IMR-90 (cell line): ENCODE data around the gene C11orf86. TPM values are rescaled to one million over a fixed set of nuclear protein-coding genes. Genes with fewer than 3 reads are reported as not detected.

Source experiments
- ATAC-seq: fragments of 200-7000 bp; cut with Tn5 transposase; 2 replicates; pipeline ENCODE4 v1.9.1; 2020; ENCODE audit warnings: low read depth, mild to moderate bottlenecking, moderate library complexity
- BruUV-seq: library from RNA; stranded (reverse); fragments of 400-500 nt; replicated peaks from 2 replicates; lab custom pipeline; 2021; lab: Mats Ljungman, UMichigan
- CTCF ChIA-PET: fragments of 300-600 bp; formaldehyde crosslinking; extraction: SDS; loops from one replicate; lab custom pipeline; 2021; ENCODE audit warnings: antibody characterized with exemption; lab: Yijun Ruan, JAX
- POLR2A ChIA-PET: fragments of 300-600 bp; sonication (Branson Sonifier 250); formaldehyde crosslinking; loops from one replicate; lab custom pipeline; 2022; ENCODE audit warnings: antibody characterized with exemption; ENCODE audit not compliant: unreplicated experiment; lab: Charles Lee
- DNase-seq: peaks from one replicate; pipeline ENCODE4 v3.0.0; 2013
- H2AFZ ChIP-seq: replicated peaks from 2 replicates; pipeline ENCODE3; 2013; ENCODE audit warnings: low read length, mild to moderate bottlenecking; ENCODE audit not compliant: poor library complexity
- H2AK5ac ChIP-seq: 2 replicates; pipeline ENCODE4 v1.6.1; 2013; ENCODE audit warnings: low read depth, low read length, inconsistent platforms
- H2AK9ac ChIP-seq: replicated peaks from 2 replicates; pipeline ENCODE3; 2013; ENCODE audit warnings: mild to moderate bottlenecking, low read depth, low read length, moderate library complexity; ENCODE audit not compliant: poor library complexity
- H2BK120ac ChIP-seq: 2 replicates; pipeline ENCODE4 v1.6.1; 2013; ENCODE audit warnings: low read depth, low read length, inconsistent platforms
- H2BK15ac ChIP-seq: 3 replicates; pipeline ENCODE4 v1.6.1; 2013; ENCODE audit warnings: low read depth, low read length, inconsistent platforms
- H2BK20ac ChIP-seq: 2 replicates; pipeline ENCODE4 v1.6.1; 2013; ENCODE audit warnings: low read depth, mild to moderate bottlenecking, inconsistent platforms, low read length, moderate library complexity
- H2BK5ac ChIP-seq: 2 replicates; pipeline ENCODE4 v1.6.1; 2013; ENCODE audit warnings: mild to moderate bottlenecking, low read depth, low read length, inconsistent platforms; ENCODE audit not compliant: poor library complexity, severe bottlenecking
- H3K14ac ChIP-seq: replicated peaks from 2 replicates; pipeline ENCODE4 v1.6.1; 2013; ENCODE audit warnings: low read depth, low read length, inconsistent platforms
- H3K18ac ChIP-seq: 2 replicates; pipeline ENCODE4 v1.6.1; 2013; ENCODE audit warnings: low read depth, low read length, control low read depth
- H3K23ac ChIP-seq: 2 replicates; pipeline ENCODE4 v1.6.1; 2013; ENCODE audit warnings: low read depth, low read length, inconsistent platforms
- H3K27ac ChIP-seq: 2 replicates; pipeline ENCODE4 v1.5.1; 2013; ENCODE audit warnings: mild to moderate bottlenecking, control low read depth, low read length; ENCODE audit not compliant: insufficient read depth
- H3K27me3 ChIP-seq: 2 replicates; pipeline ENCODE4 v1.6.1; 2013; ENCODE audit warnings: low read length; ENCODE audit not compliant: control insufficient read depth, insufficient read depth
- H3K36me3 ChIP-seq: 2 replicates; pipeline ENCODE4 v1.6.1; 2013; ENCODE audit warnings: low read length, mixed read lengths; ENCODE audit not compliant: control insufficient read depth, insufficient read depth
- H3K4ac ChIP-seq: 2 replicates; pipeline ENCODE4 v1.6.1; 2013; ENCODE audit warnings: low read depth, low read length, inconsistent platforms
- H3K4me1 ChIP-seq: 2 replicates; pipeline ENCODE4 v1.6.1; 2013; ENCODE audit warnings: low read length, mixed read lengths; ENCODE audit not compliant: control insufficient read depth, insufficient read depth
- H3K4me2 ChIP-seq: 2 replicates; pipeline ENCODE4 v1.6.1; 2013; ENCODE audit warnings: low read depth, mild to moderate bottlenecking, control low read depth, low read length, moderate library complexity
- H3K4me3 ChIP-seq: 2 replicates; pipeline ENCODE4 v1.5.1; 2013; ENCODE audit warnings: low read depth, mild to moderate bottlenecking, control low read depth, low read length, moderate library complexity; ENCODE audit not compliant: insufficient read depth
- H3K56ac ChIP-seq: 2 replicates; pipeline ENCODE4 v1.6.1; 2013; ENCODE audit warnings: low read length, inconsistent platforms; ENCODE audit not compliant: insufficient read depth; ENCODE audit errors: extremely low read depth
- H3K79me1 ChIP-seq, 2 experiments: 2 replicates each; pipeline ENCODE4 v1.6.1; 2013; ENCODE audit warnings: low read length in 2 of 2, inconsistent platforms in 1 of 2, low read depth in 1 of 2
- H3K9ac ChIP-seq: 2 replicates; pipeline ENCODE4 v1.6.1; 2013; ENCODE audit warnings: low read depth, low read length, control low read depth
- H3K9me1 ChIP-seq: 2 replicates; pipeline ENCODE4 v1.6.1; 2013; ENCODE audit warnings: low read length, inconsistent platforms; ENCODE audit not compliant: insufficient read depth
- H3K9me3 ChIP-seq: 2 replicates; pipeline ENCODE4 v1.6.1; 2013; ENCODE audit warnings: low read length; ENCODE audit not compliant: control insufficient read depth, insufficient read depth
- H4K20me1 ChIP-seq: 2 replicates; pipeline ENCODE4 v1.6.1; 2013; ENCODE audit warnings: low read length, inconsistent platforms; ENCODE audit not compliant: insufficient read depth
- H4K5ac ChIP-seq: 2 replicates; pipeline ENCODE4 v1.6.1; 2013; ENCODE audit warnings: mild to moderate bottlenecking, low read depth, low read length, control low read depth
- H4K8ac ChIP-seq, 2 experiments: 2 replicates each; pipeline ENCODE4 v1.6.1; 2013; ENCODE audit warnings: low read depth in 2 of 2, low read length in 2 of 2, control low read depth in 1 of 2, inconsistent platforms in 1 of 2
- H4K91ac ChIP-seq: 2 replicates; pipeline ENCODE4 v1.6.1; 2013; ENCODE audit warnings: low read depth, low read length, inconsistent platforms; ENCODE audit not compliant: insufficient read depth
- CEBPB ChIP-seq: IDR thresholded peaks from 2 replicates; pipeline ENCODE4 v1.6.1; 2012; ENCODE audit warnings: low read depth, low read length, improper control_type of control experiment
- CTCF ChIP-seq: conservative IDR thresholded peaks from 2 replicates; pipeline ENCODE4 v1.5.1; 2012; ENCODE audit warnings: mild to moderate bottlenecking, low read depth, low read length, improper control_type of control experiment
- USF2 ChIP-seq: fragments of 150-350 bp; IDR thresholded peaks from 2 replicates; pipeline ENCODE4 v1.6.1; 2017; ENCODE audit warnings: mild to moderate bottlenecking, antibody characterized with exemption, low read length, low read depth
- WGBS, 2 experiments: methylation state at CpG; one replicate each; pipeline versions ENCODE4 v1.1.5 to v1.1.7; 2013; ENCODE audit warnings: missing lambda C conversion rate in 2 of 2; ENCODE audit not compliant: insufficient read length in 1 of 2; ENCODE audit errors: extremely low coverage in 2 of 2; 5-methylcytosine and 5-hydroxymethylcytosine counted together
- dilution Hi-C: fragments of 300-500 bp; cut with HindIII; formaldehyde crosslinking; loops from one replicate; pipeline ENCODE4 v1.14.3; 2018; ENCODE audit warnings: low sequenced_read_pairs; ENCODE audit not compliant: unreplicated experiment
- in situ Hi-C: fragments of 300-500 bp; cut with MboI; formaldehyde crosslinking; loops from 3 replicates; pipeline ENCODE4 v1.14.3; 2019; ENCODE audit warnings: low sequenced_read_pairs, inconsistent platforms, mixed read lengths
- intact Hi-C: fragments of 100-400 bp; cut with micrococcal nuclease; formaldehyde crosslinking; loops from 2 replicates; pipeline ENCODE4 v1.10.0; 2022
- polyA plus RNA-seq, 3 experiments: library from polyadenylated mRNA; depleted of rRNA; stranded (reverse); fragments of >200 nt; gene quantifications; 2 replicates each; pipeline ENCODE4 v1.2.3, GENCODE V29; 2012; ENCODE audit warnings: low replicate concordance in 1 of 3
- total RNA-seq: library from RNA; depleted of rRNA; stranded (reverse); fragments of >200 nt; gene quantifications from 2 replicates; pipeline ENCODE4 v1.2.3, GENCODE V29; 2012

Gene C11orf86
- total and polyA plus RNA-seq, 2 of the 4 experiments (the other 2 are of a cell fraction): not detected

GRCh38 chr11:66933531-66933930 lies 41.6 kb upstream of the C11orf86 start:
- ATAC-seq (no peak), DNase-seq (no peak)
- dilution Hi-C loops: no loop called here
- Histone ChIP-seq H4K8ac (peak overlapping the region; percentile 39 to 60; a peak in 2 of 4 replicates), H3K79me1 (peaks cover 0 to 14% of the 10 kb centered on the region in 2 experiments; a peak in 3 of 4 replicates), H3K9me3 (peaks cover 3% of the 10 kb centered on the region; the same call in 1 of the 2 replicates), H2BK120ac (peak overlapping the region; percentile 73), H2AFZ (no peak overlapping the region), H3K9me1 (peaks cover 20% of the 10 kb centered on the region), H2BK15ac (peak overlapping the region; percentile 50; the same call in 2 of the 3 replicates), H3K27me3 (no peaks in the 10 kb centered on the region), H2AK5ac (peak overlapping the region; percentile 85), H3K9ac (no peak overlapping the region), H3K4ac (peak overlapping the region; percentile 58), H3K14ac (peak overlapping the region; percentile 46; the same call in 1 of the 2 replicates), H4K20me1 (no peaks in the 10 kb centered on the region; the same call in 1 of the 2 replicates), H3K4me1 (peaks cover 21% of the 10 kb centered on the region), H2AK9ac (peak overlapping the region; percentile 34), H3K4me2 (no peak overlapping the region), H2BK20ac (peak overlapping the region; percentile 33; the same call in 1 of the 2 replicates), H3K36me3 (no peaks in the 10 kb centered on the region), H3K27ac (peak overlapping the region; percentile 0; the same call in 1 of the 2 replicates), H4K5ac (peak overlapping the region; percentile 49; the same call in 1 of the 2 replicates), H4K91ac (peak overlapping the region; percentile 66; the same call in 1 of the 2 replicates), H3K4me3 (no peak overlapping the region), H3K23ac (no peak overlapping the region; the same call in 1 of the 2 replicates), H3K56ac (no peak overlapping the region), H3K18ac (peak overlapping the region; percentile 33; the same call in 1 of the 2 replicates), H2BK5ac (no peak overlapping the region)
- POLR2A ChIA-PET: no interaction called here
- in situ Hi-C loops: no loop called here
- no TSS peak for BruUV-seq
- no peak for TF ChIP-seq USF2
- no peak for TF ChIP-seq CTCF
- TF ChIP-seq CEBPB: peak; percentile 8; the same call in 1 of the 2 replicates
- intact Hi-C loops: no loop called here
- 73% methylated on average over 2 of the region's 3 CpGs; no CpG with 5 or more reads in 1 of the 2 experiments for WGBS, 2 experiments
- CTCF ChIA-PET: interaction anchor here (0.6 kb wide), 1 partner anchor 570 kb away, joined by 7 read pairs; no protein-coding TSS in a partner anchor
